Neural progenitor cell (in vitro differentiated cells): Measurements from ENCODE around the gene CST11.

Experiments
- CTCF ChIP-seq: fragments of 200-600 bp; sonication (generic); IDR thresholded peaks from 2 replicates; pipeline ENCODE4 v1.5.1; 2017; ENCODE audit warnings: antibody characterized with exemption, mild to moderate bottlenecking
- EZH2phosphoT487 ChIP-seq: fragments of 200-600 bp; sonication (generic); IDR thresholded peaks from 2 replicates; pipeline ENCODE4 v1.6.1; 2017; ENCODE audit warnings: antibody characterized with exemption

GRCh38 chr20:23425129-23425528 lies 27.5 kb downstream of the CST11 start:
- TF ChIP-seq CTCF, result no peak
- no peak for TF ChIP-seq EZH2phosphoT487
